Activated CD8-positive, alpha-beta memory T cell treated with anti-CD3 and anti-CD28 coated beads, Interleukin-2, amount 50 U/mL, for 4 hours (primary cell): ENCODE data around the gene USP3.

Source experiments
- DNase-seq: peaks from one replicate; pipeline ENCODE4 v3.0.0-alpha.2; 2020

The USP3 gene

GRCh38 chr15:63497642-63498467, 6.5 kb upstream of the USP3 start:
- DNase-seq, result peak; percentile 68

GRCh38 chr15:63499175-63499549, 5.2 kb upstream of the USP3 start:
- DNase-seq, result no peak

DNA sequence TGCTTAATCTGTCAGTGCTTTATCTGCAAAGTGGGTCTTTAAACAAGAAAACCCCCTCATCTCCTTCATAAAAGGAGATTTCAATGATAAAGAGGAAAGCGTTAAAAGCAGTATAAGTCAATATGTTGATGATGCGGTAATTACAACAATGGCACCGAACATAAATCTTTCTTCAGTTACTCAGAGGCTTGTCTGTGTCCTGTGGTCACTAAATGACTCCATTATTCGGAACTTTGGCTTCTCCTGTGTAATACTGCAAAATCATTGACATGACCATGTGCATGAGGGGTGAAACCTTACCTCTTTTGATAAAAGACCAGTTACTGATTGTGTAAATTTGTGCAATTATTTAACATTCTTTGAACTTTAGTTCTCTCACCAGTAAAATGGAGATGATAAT, 4.8 kb upstream of the USP3 start:
- DNase-seq, result no peak

DNA sequence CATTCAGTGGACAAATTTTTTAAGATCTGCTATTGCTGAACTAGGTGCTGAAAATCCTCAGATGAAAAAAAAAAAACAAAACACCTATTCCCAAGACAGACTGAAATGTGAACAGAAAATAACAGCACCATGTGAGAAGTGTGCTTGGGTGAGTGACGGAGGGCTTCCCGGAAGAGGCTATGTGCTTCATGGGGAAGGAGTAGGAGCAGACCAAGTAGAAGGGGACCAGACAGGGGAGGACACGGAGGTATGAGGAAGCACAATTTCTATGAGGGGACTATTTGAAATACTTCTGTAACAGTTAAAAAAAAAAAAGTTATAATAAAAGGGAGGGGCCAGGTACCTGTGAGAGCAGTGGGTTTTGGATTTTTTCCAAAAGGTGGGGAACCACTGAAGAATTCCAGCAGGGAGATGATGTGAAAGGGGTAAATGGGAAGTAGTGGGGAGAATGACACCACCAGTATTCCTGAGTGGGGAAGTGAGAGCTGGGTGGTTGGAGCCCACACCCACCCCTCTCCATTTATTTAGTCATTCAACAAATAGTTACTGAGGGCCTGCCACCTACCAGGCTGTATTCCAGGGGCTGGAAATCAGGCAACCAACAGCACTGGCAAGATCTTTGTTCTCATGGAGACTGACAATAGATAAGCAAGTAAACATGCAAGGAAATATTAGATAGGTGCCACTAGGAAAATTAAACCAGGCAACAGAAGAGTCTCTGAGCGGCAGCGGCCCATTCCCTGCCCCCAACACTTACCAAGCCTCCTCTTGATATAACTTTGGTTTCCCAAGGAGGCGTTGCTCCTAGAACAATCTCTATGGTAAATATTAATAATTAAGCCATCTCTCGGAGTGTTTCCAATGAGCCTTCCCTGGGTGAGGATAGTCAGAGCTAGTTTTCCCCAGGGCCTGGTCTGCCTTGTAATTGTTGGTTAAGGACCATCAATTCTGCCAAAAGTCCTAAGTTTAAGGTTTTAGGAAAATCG, 3.8 kb upstream of the USP3 start:
- no peak for DNase-seq

- DNase-seq, result no peak
Measured at GRCh38 chr15:63501256-63502089, 2.9 kb upstream of the USP3 start.

DNA sequence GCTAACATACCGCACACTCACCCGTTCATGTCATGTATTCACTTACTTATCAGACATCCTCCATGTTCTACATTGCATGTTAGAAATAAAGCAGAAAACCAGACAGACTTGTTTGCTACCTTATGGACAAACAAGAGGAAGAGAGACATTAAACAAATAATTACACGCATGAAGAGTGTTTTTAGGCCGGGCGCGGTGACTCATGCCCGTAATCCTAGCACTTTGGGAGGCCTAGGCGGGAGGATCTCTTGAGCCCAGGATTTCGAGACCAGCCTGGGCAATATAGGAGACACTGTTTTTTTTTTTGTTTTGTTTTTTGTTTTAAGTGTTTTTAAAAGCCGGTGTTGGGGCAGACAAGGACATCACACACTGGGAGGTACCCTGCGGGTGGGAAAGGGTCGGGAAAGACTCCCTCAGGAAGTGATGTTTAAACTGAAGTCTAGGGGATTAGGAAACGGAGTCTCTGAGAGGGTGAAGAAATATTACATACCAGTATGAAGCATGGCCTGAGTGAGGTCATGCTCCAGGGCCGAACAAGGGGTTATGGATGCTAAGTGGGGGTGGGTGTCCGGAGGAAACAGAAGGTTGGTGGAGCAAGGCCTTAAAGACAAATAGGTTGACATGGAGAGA, 2.1 kb upstream of the USP3 start:
- DNase-seq, result no peak

DNA sequence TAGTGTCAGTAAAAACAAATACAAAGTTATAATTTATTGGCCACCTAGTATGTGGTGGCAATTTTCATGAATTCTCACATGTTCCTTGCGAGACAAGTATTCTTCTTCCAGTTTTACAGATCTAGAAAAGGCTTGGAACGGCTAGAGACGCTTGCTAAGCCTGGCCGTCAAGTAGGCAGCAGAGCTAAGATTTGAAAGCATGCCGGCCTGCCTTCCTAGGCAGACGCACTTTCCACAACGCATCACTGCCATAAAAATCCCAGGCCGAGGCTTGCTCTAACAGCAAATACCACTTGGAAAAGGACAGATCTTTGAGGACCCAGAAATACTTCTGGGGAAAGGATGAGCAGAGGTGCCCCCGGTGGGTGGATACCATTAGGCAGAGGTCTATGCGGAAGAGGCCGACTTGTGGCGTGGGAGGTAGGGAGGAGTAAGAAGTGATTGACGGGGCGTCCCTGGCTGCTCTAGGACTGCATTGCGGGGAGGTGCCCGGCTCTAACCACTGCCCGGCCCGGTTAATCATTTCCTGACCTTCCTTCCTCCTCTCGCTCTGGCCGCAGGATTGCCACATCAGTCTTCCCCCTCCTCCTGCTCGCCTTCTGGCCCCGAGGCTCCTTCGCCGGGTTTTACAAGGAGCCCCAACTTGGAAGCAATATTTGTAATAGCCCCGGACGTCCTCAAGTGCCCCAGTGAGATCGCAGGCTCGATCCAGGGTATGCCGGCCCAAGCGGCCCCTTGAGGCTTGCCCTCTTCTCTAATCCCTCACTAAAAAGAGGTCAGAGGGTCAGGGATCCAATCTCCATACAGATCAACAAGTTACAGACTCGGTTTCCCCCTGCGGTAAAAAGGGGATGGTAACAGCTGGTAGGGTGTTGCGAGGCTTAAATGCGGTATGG, 1.3 kb upstream of the USP3 start:
- peak; percentile 69 for DNase-seq

- DNase-seq, result peak; percentile 88
Measured at GRCh38 chr15:63503739-63504246, 600 bp upstream of the USP3 start.

- peak; percentile 41 for DNase-seq
Measured at GRCh38 chr15:63504979-63505841, 817 bp downstream of the USP3 start.

- no peak for DNase-seq
Measured at GRCh38 chr15:63505842-63506222, 1.4 kb downstream of the USP3 start.

DNA sequence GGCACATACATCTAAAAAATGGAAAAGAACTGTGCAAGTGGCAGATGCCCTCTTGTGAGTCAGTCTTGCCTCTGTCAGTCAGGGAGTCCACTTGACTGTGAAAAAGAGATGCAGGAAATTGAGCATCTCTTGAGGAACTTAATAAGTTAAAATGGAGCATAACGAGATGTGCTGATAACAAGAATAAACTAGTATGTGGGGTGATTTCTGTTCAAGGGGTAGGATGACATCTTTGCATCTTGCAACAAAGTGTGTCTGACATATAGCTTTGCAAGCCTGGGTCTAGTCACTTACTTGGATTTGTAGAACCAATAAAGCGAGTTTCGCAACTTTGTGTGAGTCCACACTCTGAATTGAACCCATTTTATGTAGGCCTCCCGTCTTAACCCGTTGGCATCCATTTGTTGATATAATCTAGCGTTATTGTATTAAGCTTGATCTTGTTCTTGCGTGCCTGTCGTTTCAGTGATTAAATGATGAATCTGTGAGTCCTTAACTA, 2.2 kb downstream of the USP3 start:
- DNase-seq, result no peak

DNA sequence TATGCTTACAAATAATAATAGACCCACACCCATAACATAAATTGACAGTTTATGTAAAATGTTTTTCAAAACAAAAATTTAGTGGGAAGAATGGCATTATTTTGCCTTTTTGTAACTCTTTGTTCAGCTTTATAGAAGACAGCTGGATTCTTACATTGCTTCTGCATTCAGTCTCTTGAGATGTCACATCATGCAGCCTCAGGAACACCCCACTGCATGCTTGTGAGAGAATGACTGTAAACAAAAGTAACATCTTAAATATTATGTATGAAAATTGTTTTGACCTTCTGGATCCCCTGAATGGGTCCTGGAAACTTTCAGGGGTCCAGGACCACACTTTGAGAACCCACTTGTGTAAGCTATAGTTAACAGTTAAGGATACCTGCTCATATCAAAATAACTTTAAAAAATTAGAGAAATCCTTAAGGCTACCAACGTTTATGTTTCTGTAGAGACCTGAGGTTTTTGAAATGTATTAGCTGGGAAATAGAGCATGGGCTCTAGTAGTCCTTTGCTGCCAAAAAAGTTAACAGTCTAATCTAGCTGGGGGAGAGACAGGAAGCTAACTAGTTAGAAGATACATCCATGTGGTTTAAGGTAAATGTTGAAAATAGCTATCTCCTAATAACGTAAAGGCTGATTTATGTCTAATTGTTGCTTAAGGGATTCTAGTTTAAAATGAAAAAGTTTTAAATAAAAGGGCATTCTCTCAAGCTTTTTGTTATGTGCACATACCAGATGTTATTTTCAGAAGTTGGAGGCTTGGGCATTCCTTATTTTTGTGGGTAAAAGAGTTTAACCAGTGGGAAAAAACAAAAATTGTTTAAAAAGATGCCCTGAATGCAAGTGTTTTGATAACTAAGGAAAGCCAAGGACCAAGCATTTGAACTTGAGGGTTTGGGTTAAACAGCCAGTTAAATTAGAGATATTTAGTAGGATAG, 3.8 kb downstream of the USP3 start:
- no peak for DNase-seq

- DNase-seq, result no peak
Measured at GRCh38 chr15:63509056-63509954, 4.9 kb downstream of the USP3 start.

DNA sequence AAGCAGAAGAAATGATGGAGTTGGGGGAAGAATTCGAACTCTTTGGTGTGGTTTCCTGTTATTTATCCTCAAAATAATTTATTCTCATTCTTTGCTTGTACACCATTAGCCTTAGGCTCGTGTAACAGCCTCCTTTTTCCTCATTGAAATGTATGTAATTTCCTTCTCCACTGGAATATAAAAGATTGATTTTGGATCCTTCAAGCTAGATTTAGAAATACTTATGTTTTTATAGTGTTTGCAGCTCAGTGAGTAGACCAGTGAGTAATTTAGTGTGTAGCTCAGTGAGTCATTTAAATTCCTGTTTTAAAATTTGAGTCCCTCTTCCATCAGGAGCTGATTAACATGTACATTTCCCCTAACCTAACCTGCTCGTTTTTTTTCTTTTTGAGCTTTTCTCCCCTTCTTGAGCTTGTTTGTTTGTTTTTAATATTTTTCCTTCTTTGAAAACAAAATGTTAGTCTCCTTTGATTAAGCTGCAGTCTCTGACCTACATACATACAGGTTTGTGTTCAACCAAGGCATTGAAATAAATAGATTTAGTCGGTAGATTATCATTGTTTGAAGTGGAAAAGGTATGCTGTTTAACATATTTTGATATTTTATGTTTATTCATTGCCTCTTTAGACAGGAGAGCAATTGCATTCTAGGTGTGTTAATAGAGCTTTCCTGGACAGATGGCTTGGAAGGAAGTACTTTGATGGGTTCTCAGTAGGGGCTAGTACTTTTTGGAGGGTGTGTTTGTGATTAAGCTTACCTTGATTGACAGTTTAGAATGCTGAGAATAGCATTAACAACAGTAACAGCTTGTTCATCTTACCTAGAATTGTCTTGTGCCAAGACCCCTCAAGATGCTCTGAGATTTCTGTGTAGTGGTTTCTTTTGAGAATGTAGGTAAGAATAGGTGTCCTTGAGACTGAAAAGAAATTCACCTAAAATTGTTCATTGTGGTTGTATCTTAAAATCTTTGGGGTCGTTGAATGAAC, 5.9 kb downstream of the USP3 start:
- DNase-seq, result no peak

DNA sequence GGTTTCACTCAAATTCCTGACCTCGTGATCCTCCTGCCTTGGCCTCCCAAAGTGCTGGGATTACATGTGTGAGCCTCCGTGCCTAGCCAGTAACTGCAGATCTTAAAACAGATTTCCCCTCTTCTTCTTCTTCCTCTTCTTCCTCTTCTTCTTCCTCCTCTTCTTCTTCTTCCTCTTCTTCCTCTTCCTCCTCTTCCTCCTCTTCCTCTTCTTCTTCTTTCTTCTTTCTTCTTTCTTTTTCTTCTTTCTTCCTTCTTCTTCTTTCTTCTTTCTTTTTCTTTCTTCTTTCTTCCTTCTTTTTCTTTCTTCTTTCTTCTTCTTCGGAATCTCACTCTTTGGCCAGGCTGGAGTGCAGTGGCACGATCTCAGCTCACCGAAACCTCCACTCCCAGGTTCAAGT, 7.8 kb downstream of the USP3 start:
- no peak for DNase-seq

GRCh38 chr15:63513271-63513670, 8.9 kb downstream of the USP3 start:
- no peak for DNase-seq
